IMR-90 (cell line): ENCODE data around the gene TRPC6. TPM values are rescaled to one million over a fixed set of nuclear protein-coding genes. Genes with fewer than 3 reads are reported as not detected.

Source experiments
- ATAC-seq: fragments of 200-7000 bp; cut with Tn5 transposase; 2 replicates; pipeline ENCODE4 v1.9.1; 2020; ENCODE audit warnings: low read depth, mild to moderate bottlenecking, moderate library complexity
- BruUV-seq: library from RNA; stranded (reverse); fragments of 400-500 nt; replicated peaks from 2 replicates; lab custom pipeline; 2021; lab: Mats Ljungman, UMichigan
- CTCF ChIA-PET: fragments of 300-600 bp; formaldehyde crosslinking; extraction: SDS; loops from one replicate; lab custom pipeline; 2021; ENCODE audit warnings: antibody characterized with exemption; lab: Yijun Ruan, JAX
- POLR2A ChIA-PET: fragments of 300-600 bp; sonication (Branson Sonifier 250); formaldehyde crosslinking; loops from one replicate; lab custom pipeline; 2022; ENCODE audit warnings: antibody characterized with exemption; ENCODE audit not compliant: unreplicated experiment; lab: Charles Lee
- DNase-seq: peaks from one replicate; pipeline ENCODE4 v3.0.0; 2013
- H2AFZ ChIP-seq: replicated peaks from 2 replicates; pipeline ENCODE3; 2013; ENCODE audit warnings: low read length, mild to moderate bottlenecking; ENCODE audit not compliant: poor library complexity
- H2AK5ac ChIP-seq: 2 replicates; pipeline ENCODE4 v1.6.1; 2013; ENCODE audit warnings: low read depth, low read length, inconsistent platforms
- H2AK9ac ChIP-seq: replicated peaks from 2 replicates; pipeline ENCODE3; 2013; ENCODE audit warnings: mild to moderate bottlenecking, low read depth, low read length, moderate library complexity; ENCODE audit not compliant: poor library complexity
- H2BK120ac ChIP-seq: 2 replicates; pipeline ENCODE4 v1.6.1; 2013; ENCODE audit warnings: low read depth, low read length, inconsistent platforms
- H2BK15ac ChIP-seq: 3 replicates; pipeline ENCODE4 v1.6.1; 2013; ENCODE audit warnings: low read depth, low read length, inconsistent platforms
- H2BK20ac ChIP-seq: 2 replicates; pipeline ENCODE4 v1.6.1; 2013; ENCODE audit warnings: low read depth, mild to moderate bottlenecking, inconsistent platforms, low read length, moderate library complexity
- H2BK5ac ChIP-seq: 2 replicates; pipeline ENCODE4 v1.6.1; 2013; ENCODE audit warnings: mild to moderate bottlenecking, low read depth, low read length, inconsistent platforms; ENCODE audit not compliant: poor library complexity, severe bottlenecking
- H3K14ac ChIP-seq: replicated peaks from 2 replicates; pipeline ENCODE4 v1.6.1; 2013; ENCODE audit warnings: low read depth, low read length, inconsistent platforms
- H3K18ac ChIP-seq: 2 replicates; pipeline ENCODE4 v1.6.1; 2013; ENCODE audit warnings: low read depth, low read length, control low read depth
- H3K23ac ChIP-seq: 2 replicates; pipeline ENCODE4 v1.6.1; 2013; ENCODE audit warnings: low read depth, low read length, inconsistent platforms
- H3K27ac ChIP-seq: 2 replicates; pipeline ENCODE4 v1.5.1; 2013; ENCODE audit warnings: mild to moderate bottlenecking, control low read depth, low read length; ENCODE audit not compliant: insufficient read depth
- H3K27me3 ChIP-seq: 2 replicates; pipeline ENCODE4 v1.6.1; 2013; ENCODE audit warnings: low read length; ENCODE audit not compliant: control insufficient read depth, insufficient read depth
- H3K36me3 ChIP-seq: 2 replicates; pipeline ENCODE4 v1.6.1; 2013; ENCODE audit warnings: low read length, mixed read lengths; ENCODE audit not compliant: control insufficient read depth, insufficient read depth
- H3K4ac ChIP-seq: 2 replicates; pipeline ENCODE4 v1.6.1; 2013; ENCODE audit warnings: low read depth, low read length, inconsistent platforms
- H3K4me1 ChIP-seq: 2 replicates; pipeline ENCODE4 v1.6.1; 2013; ENCODE audit warnings: low read length, mixed read lengths; ENCODE audit not compliant: control insufficient read depth, insufficient read depth
- H3K4me2 ChIP-seq: 2 replicates; pipeline ENCODE4 v1.6.1; 2013; ENCODE audit warnings: low read depth, mild to moderate bottlenecking, control low read depth, low read length, moderate library complexity
- H3K4me3 ChIP-seq: 2 replicates; pipeline ENCODE4 v1.5.1; 2013; ENCODE audit warnings: low read depth, mild to moderate bottlenecking, control low read depth, low read length, moderate library complexity; ENCODE audit not compliant: insufficient read depth
- H3K56ac ChIP-seq: 2 replicates; pipeline ENCODE4 v1.6.1; 2013; ENCODE audit warnings: low read length, inconsistent platforms; ENCODE audit not compliant: insufficient read depth; ENCODE audit errors: extremely low read depth
- H3K79me1 ChIP-seq, 2 experiments: 2 replicates each; pipeline ENCODE4 v1.6.1; 2013; ENCODE audit warnings: low read length in 2 of 2, inconsistent platforms in 1 of 2, low read depth in 1 of 2
- H3K9ac ChIP-seq: 2 replicates; pipeline ENCODE4 v1.6.1; 2013; ENCODE audit warnings: low read depth, low read length, control low read depth
- H3K9me1 ChIP-seq: 2 replicates; pipeline ENCODE4 v1.6.1; 2013; ENCODE audit warnings: low read length, inconsistent platforms; ENCODE audit not compliant: insufficient read depth
- H3K9me3 ChIP-seq: 2 replicates; pipeline ENCODE4 v1.6.1; 2013; ENCODE audit warnings: low read length; ENCODE audit not compliant: control insufficient read depth, insufficient read depth
- H4K20me1 ChIP-seq: 2 replicates; pipeline ENCODE4 v1.6.1; 2013; ENCODE audit warnings: low read length, inconsistent platforms; ENCODE audit not compliant: insufficient read depth
- H4K5ac ChIP-seq: 2 replicates; pipeline ENCODE4 v1.6.1; 2013; ENCODE audit warnings: mild to moderate bottlenecking, low read depth, low read length, control low read depth
- H4K8ac ChIP-seq, 2 experiments: 2 replicates each; pipeline ENCODE4 v1.6.1; 2013; ENCODE audit warnings: low read depth in 2 of 2, low read length in 2 of 2, control low read depth in 1 of 2, inconsistent platforms in 1 of 2
- H4K91ac ChIP-seq: 2 replicates; pipeline ENCODE4 v1.6.1; 2013; ENCODE audit warnings: low read depth, low read length, inconsistent platforms; ENCODE audit not compliant: insufficient read depth
- CEBPB ChIP-seq: IDR thresholded peaks from 2 replicates; pipeline ENCODE4 v1.6.1; 2012; ENCODE audit warnings: low read depth, low read length, improper control_type of control experiment
- CHD1 ChIP-seq: IDR thresholded peaks from 2 replicates; pipeline ENCODE4 v1.6.1; 2012; ENCODE audit warnings: low read depth, low read length, improper control_type of control experiment
- CTCF ChIP-seq: conservative IDR thresholded peaks from 2 replicates; pipeline ENCODE4 v1.5.1; 2012; ENCODE audit warnings: mild to moderate bottlenecking, low read depth, low read length, improper control_type of control experiment
- MAFK ChIP-seq: IDR thresholded peaks from 2 replicates; pipeline ENCODE4 v1.6.1; 2012; ENCODE audit warnings: low read depth, low read length, improper control_type of control experiment
- MAZ ChIP-seq: IDR thresholded peaks from 2 replicates; pipeline ENCODE4 v1.6.1; 2012; ENCODE audit warnings: low read depth, mild to moderate bottlenecking, low read length, improper control_type of control experiment, moderate library complexity, borderline replicate concordance
- POLR2A ChIP-seq: IDR thresholded peaks from 2 replicates; pipeline ENCODE4 v1.6.1; 2012; ENCODE audit warnings: mild to moderate bottlenecking, low read depth, low read length
- RCOR1 ChIP-seq: IDR thresholded peaks from 2 replicates; pipeline ENCODE4 v1.6.1; 2012; ENCODE audit warnings: mild to moderate bottlenecking, low read length, improper control_type of control experiment; ENCODE audit not compliant: insufficient replicate concordance
- RFX5 ChIP-seq: IDR thresholded peaks from 2 replicates; pipeline ENCODE4 v1.8.0; 2012; ENCODE audit warnings: low read depth, mild to moderate bottlenecking, low read length, moderate library complexity
- SMC3 ChIP-seq: fragments of 150-350 bp; IDR thresholded peaks from 2 replicates; pipeline ENCODE4 v1.6.1; 2016; ENCODE audit warnings: low read depth, mild to moderate bottlenecking, antibody characterized with exemption, low read length, moderate library complexity
- USF2 ChIP-seq: fragments of 150-350 bp; IDR thresholded peaks from 2 replicates; pipeline ENCODE4 v1.6.1; 2017; ENCODE audit warnings: mild to moderate bottlenecking, antibody characterized with exemption, low read length, low read depth
- WGBS, 2 experiments: methylation state at CpG; one replicate each; pipeline versions ENCODE4 v1.1.5 to v1.1.7; 2013; ENCODE audit warnings: missing lambda C conversion rate in 2 of 2; ENCODE audit not compliant: insufficient read length in 1 of 2; ENCODE audit errors: extremely low coverage in 2 of 2; 5-methylcytosine and 5-hydroxymethylcytosine counted together
- dilution Hi-C: fragments of 300-500 bp; cut with HindIII; formaldehyde crosslinking; loops from one replicate; pipeline ENCODE4 v1.14.3; 2018; ENCODE audit warnings: low sequenced_read_pairs; ENCODE audit not compliant: unreplicated experiment
- in situ Hi-C: fragments of 300-500 bp; cut with MboI; formaldehyde crosslinking; loops from 3 replicates; pipeline ENCODE4 v1.14.3; 2019; ENCODE audit warnings: low sequenced_read_pairs, inconsistent platforms, mixed read lengths
- intact Hi-C: fragments of 100-400 bp; cut with micrococcal nuclease; formaldehyde crosslinking; loops from 2 replicates; pipeline ENCODE4 v1.10.0; 2022
- polyA plus RNA-seq, 3 experiments: library from polyadenylated mRNA; depleted of rRNA; stranded (reverse); fragments of >200 nt; gene quantifications; 2 replicates each; pipeline ENCODE4 v1.2.3, GENCODE V29; 2012; ENCODE audit warnings: low replicate concordance in 1 of 3
- total RNA-seq: library from RNA; depleted of rRNA; stranded (reverse); fragments of >200 nt; gene quantifications from 2 replicates; pipeline ENCODE4 v1.2.3, GENCODE V29; 2012

Gene TRPC6
- total and polyA plus RNA-seq, 2 of the 4 experiments (the other 2 are of a cell fraction): 0.99 to 2.3 TPM

GRCh38 chr11:101584129-101584515, 315 bp upstream of the TRPC6 start:
- H3K4me1 ChIP-seq: no peaks in the 10 kb centered on the region
- peak overlapping the region; percentile 11; the same call in 1 of the 2 replicates for H3K18ac ChIP-seq
- H4K20me1 ChIP-seq: no peaks in the 10 kb centered on the region
- H3K9me1 ChIP-seq: no peaks in the 10 kb centered on the region
- 0 out of 2 replicates have a peak overlapping the region, but pooled peaks have one; percentile 9 for H2BK20ac ChIP-seq
- DNase-seq (no peak), ATAC-seq (no peak)
- H2BK120ac ChIP-seq: no peak overlapping the region; the same call in 1 of the 2 replicates
- H4K91ac ChIP-seq: no peak overlapping the region
- no peak for TF ChIP-seq POLR2A
- TF ChIP-seq RCOR1: no peak
- no peak for TF ChIP-seq MAZ
- TF ChIP-seq CEBPB: no peak
- TF ChIP-seq SMC3: no peak
- no peak for TF ChIP-seq USF2
- TF ChIP-seq CTCF: no peak
- TF ChIP-seq RFX5: no peak
- no peak for TF ChIP-seq MAFK
- no peak for TF ChIP-seq CHD1
- H3K4me2 ChIP-seq: peak overlapping the region; percentile 80
- intact Hi-C loops (loop anchor here (5.0 kb wide), 2 partner anchors 112 to 163 kb away; no protein-coding TSS in a partner anchor), in situ Hi-C loops (loop anchor here (10.0 kb wide), 1 partner anchor 261 kb away; no protein-coding TSS in a partner anchor), dilution Hi-C loops (no loop called here)
- peak overlapping the region; percentile 92; the same call in 1 of the 2 replicates for H3K9ac ChIP-seq
- CTCF ChIA-PET: no interaction called here
- POLR2A ChIA-PET: interaction anchor here (0.6 kb wide), 1 partner anchor 14 kb away, joined by 4 read pairs; no protein-coding TSS in a partner anchor
- no peak overlapping the region for H2BK15ac ChIP-seq
- H2AFZ ChIP-seq: no peak overlapping the region
- peak overlapping the region; percentile 97 for H3K4me3 ChIP-seq
- no peaks in the 10 kb centered on the region for H3K36me3 ChIP-seq
- no peak overlapping the region for H3K23ac ChIP-seq
- no peak overlapping the region for H2AK5ac ChIP-seq
- H2AK9ac ChIP-seq: no peak overlapping the region
- no peaks in the 10 kb centered on the region for H3K27me3 ChIP-seq
- H3K27ac ChIP-seq: no peak overlapping the region
- H3K79me1 ChIP-seq: peaks cover 0 to 2% of the 10 kb centered on the region in 2 experiments; a peak in 2 of 4 replicates
- no TSS peak for BruUV-seq
- H3K14ac ChIP-seq: no peak overlapping the region
- H4K8ac ChIP-seq: no peak overlapping the region
- H3K56ac ChIP-seq: no peak overlapping the region
- no peak overlapping the region for H3K4ac ChIP-seq
- no peak overlapping the region for H4K5ac ChIP-seq
- H3K9me3 ChIP-seq: 0 out of 2 replicates have a peak, but pooled peaks cover 2% of the 10 kb centered on the region
- no peak overlapping the region for H2BK5ac ChIP-seq
- no CpG with 5 or more reads among the region's 8 CpGs for WGBS, 2 experiments
